Endothelial cell of umbilical vein (primary cell): ENCODE measurements around the gene PAOX.

Experiments
- CTCF ChIP-seq, 2 donors: IDR thresholded peaks; 1 replicate in 1 of 2; 2 replicates in 1 of 2; pipeline ENCODE4 v1.5.1; 2011; ENCODE audit warnings: low read length in 2 of 2, mild to moderate bottlenecking in 2 of 2, moderate library complexity in 2 of 2, control low read depth in 1 of 2, inconsistent platforms in 1 of 2, low read depth in 1 of 2; ENCODE audit not compliant: insufficient read depth in 1 of 2; ENCODE audit errors: extremely low read depth in 1 of 2
- EZH2 ChIP-seq: IDR thresholded peaks from 2 replicates; pipeline ENCODE4 v1.6.1; 2012; ENCODE audit warnings: borderline replicate concordance, low read depth, mild to moderate bottlenecking, moderate library complexity, low read length, inconsistent platforms; ENCODE audit not compliant: severe bottlenecking
- POLR2A ChIP-seq: IDR thresholded peaks from 2 replicates; pipeline ENCODE4 v1.6.1; 2012; ENCODE audit warnings: low read depth, mild to moderate bottlenecking, control low read depth, low read length

GRCh38 chr10:133334503-133335245 is 44.4 kb upstream of the PAOX start:
- TF ChIP-seq POLR2A = no peak
- TF ChIP-seq CTCF (IDR thresholded peaks at IDR 0.05; ENCODE audit: extremely low read depth in 1 of 2, insufficient read depth in 1 of 2, low read depth in 1 of 2, low read length in 2 of 2) = no peak
- TF ChIP-seq EZH2 = no peak
